ES-I3 (cell line): ENCODE measurements around the gene PPP2R5A.

ENCODE experiments used
- H3K36me3 ChIP-seq: 2 replicates; pipeline ENCODE4 v1.6.1; 2013; ENCODE audit warnings: mild to moderate bottlenecking, low read length, control low read depth, moderate library complexity; ENCODE audit not compliant: insufficient read depth
- H3K4me1 ChIP-seq: 2 replicates; pipeline ENCODE4 v1.6.1; 2013; ENCODE audit warnings: mild to moderate bottlenecking, control low read depth, low read length; ENCODE audit not compliant: insufficient read depth
- H3K9ac ChIP-seq: 2 replicates; pipeline ENCODE4 v1.6.1; 2013; ENCODE audit warnings: low read depth, mild to moderate bottlenecking, low read length, moderate library complexity
- H3K9me3 ChIP-seq: 2 replicates; pipeline ENCODE4 v1.6.1; 2013; ENCODE audit warnings: mild to moderate bottlenecking, low read length, moderate library complexity; ENCODE audit not compliant: control insufficient read depth, insufficient read depth

PPP2R5A gene

GRCh38 chr1:212329105-212329504, 43.9 kb downstream of the PPP2R5A start:
- no peaks in the 10 kb centered on the region for H3K36me3 ChIP-seq
- no peak overlapping the region for H3K9ac ChIP-seq
- no peaks in the 10 kb centered on the region for H3K9me3 ChIP-seq
- H3K4me1 ChIP-seq = no peaks in the 10 kb centered on the region

GRCh38 chr1:212341090-212341489, 55.9 kb downstream of the PPP2R5A start:
- Histone ChIP-seq H3K9ac (no peak overlapping the region), H3K36me3 (no peaks in the 10 kb centered on the region)

GRCh38 chr1:212344905-212345304, 59.7 kb downstream of the PPP2R5A start:
- Histone ChIP-seq H3K9me3 (no peaks in the 10 kb centered on the region), H3K36me3 (no peaks in the 10 kb centered on the region; the same call in 1 of the 2 replicates), H3K4me1 (no peaks in the 10 kb centered on the region), H3K9ac (no peak overlapping the region)

More at GRCh38 chr1:212341090-212341489, 55.9 kb downstream of the PPP2R5A start:
- H3K4me1 ChIP-seq = no peaks in the 10 kb centered on the region
- H3K9me3 ChIP-seq = no peaks in the 10 kb centered on the region

GRCh38 chr1:212346601-212347000, 61.4 kb downstream of the PPP2R5A start:
- Histone ChIP-seq H3K4me1 (no peaks in the 10 kb centered on the region), H3K9ac (no peak overlapping the region), H3K36me3 (no peaks in the 10 kb centered on the region; the same call in 1 of the 2 replicates), H3K9me3 (no peaks in the 10 kb centered on the region)

GRCh38 chr1:212351588-212352362, 66.6 kb downstream of the PPP2R5A start:
- Histone ChIP-seq H3K9ac (no peak overlapping the region), H3K36me3 (no peaks in the 10 kb centered on the region; the same call in none of the 2 replicates)

GRCh38 chr1:212353181-212353580, 68.0 kb downstream of the PPP2R5A start:
- peaks cover 4% of the 10 kb centered on the region for H3K36me3 ChIP-seq
- H3K9me3 ChIP-seq = no peaks in the 10 kb centered on the region

More at GRCh38 chr1:212351588-212352362, 66.6 kb downstream of the PPP2R5A start:
- Histone ChIP-seq H3K9me3 (no peaks in the 10 kb centered on the region), H3K4me1 (no peaks in the 10 kb centered on the region)

GRCh38 chr1:212354464-212354863, 69.3 kb downstream of the PPP2R5A start:
- no peaks in the 10 kb centered on the region for H3K4me1 ChIP-seq
- no peaks in the 10 kb centered on the region for H3K9me3 ChIP-seq
- H3K36me3 ChIP-seq = peaks cover 4% of the 10 kb centered on the region

More at GRCh38 chr1:212353181-212353580, 68.0 kb downstream of the PPP2R5A start:
- H3K9ac ChIP-seq = no peak overlapping the region
- H3K4me1 ChIP-seq = no peaks in the 10 kb centered on the region

GRCh38 chr1:212355230-212355969, 70.2 kb downstream of the PPP2R5A start:
- no peaks in the 10 kb centered on the region for H3K9me3 ChIP-seq
- peaks cover 9% of the 10 kb centered on the region for H3K36me3 ChIP-seq
- no peaks in the 10 kb centered on the region for H3K4me1 ChIP-seq
- H3K9ac ChIP-seq = no peak overlapping the region

More at GRCh38 chr1:212354464-212354863, 69.3 kb downstream of the PPP2R5A start:
- no peak overlapping the region for H3K9ac ChIP-seq

- no peak overlapping the region for H3K9ac ChIP-seq
- no peaks in the 10 kb centered on the region for H3K4me1 ChIP-seq
- H3K36me3 ChIP-seq = peaks cover 19% of the 10 kb centered on the region
These were observed 74.7 kb downstream of the PPP2R5A start for GRCh38 chr1:212359794-212360479.

GRCh38 chr1:212364985-212365384, 79.8 kb downstream of the PPP2R5A start:
- Histone ChIP-seq H3K9ac (no peak overlapping the region), H3K36me3 (peaks cover 14% of the 10 kb centered on the region), H3K4me1 (no peaks in the 10 kb centered on the region)

More at GRCh38 chr1:212359794-212360479, 74.7 kb downstream of the PPP2R5A start:
- H3K9me3 ChIP-seq = no peaks in the 10 kb centered on the region

GRCh38 chr1:212366901-212367300, 81.7 kb downstream of the PPP2R5A start:
- H3K36me3 ChIP-seq = peaks cover 8% of the 10 kb centered on the region
- H3K4me1 ChIP-seq = no peaks in the 10 kb centered on the region
- H3K9ac ChIP-seq = no peak overlapping the region
- H3K9me3 ChIP-seq = no peaks in the 10 kb centered on the region

More at GRCh38 chr1:212364985-212365384, 79.8 kb downstream of the PPP2R5A start:
- no peaks in the 10 kb centered on the region for H3K9me3 ChIP-seq

- Histone ChIP-seq H3K36me3 (peaks cover 4% of the 10 kb centered on the region), H3K9ac (no peak overlapping the region), H3K9me3 (no peaks in the 10 kb centered on the region), H3K4me1 (no peaks in the 10 kb centered on the region)
These were observed 82.4 kb downstream of the PPP2R5A start for GRCh38 chr1:212367474-212368072.

- H3K9ac ChIP-seq = no peak overlapping the region
- peaks cover 2% of the 10 kb centered on the region for H3K36me3 ChIP-seq
- H3K4me1 ChIP-seq = no peaks in the 10 kb centered on the region
- no peaks in the 10 kb centered on the region for H3K9me3 ChIP-seq
These were observed 82.9 kb downstream of the PPP2R5A start for GRCh38 chr1:212368073-212368484.

- Histone ChIP-seq H3K4me1 (no peaks in the 10 kb centered on the region), H3K9ac (no peak overlapping the region), H3K36me3 (no peaks in the 10 kb centered on the region), H3K9me3 (no peaks in the 10 kb centered on the region; the same call in 1 of the 2 replicates)
These were observed 90.8 kb downstream of the PPP2R5A start for GRCh38 chr1:212375986-212376385.
